Muscle of arm (tissue), 12 donors: ENCODE measurements around the gene MLLT6. TPM values are rescaled to one million over a fixed set of nuclear protein-coding genes. Genes with fewer than 3 reads are reported as not detected.

Source experiments
- DNase-seq: peaks from one replicate; pipeline ENCODE4 v3.0.0-alpha.2; 2013
- polyA plus RNA-seq, 12 donors: library from polyadenylated mRNA; unstranded; fragments of 120-200 nt; gene quantifications; one replicate each; pipeline ENCODE4 v1.2.1, GENCODE V29; 2013; ENCODE audit not compliant: insufficient read length in 12 of 12

Gene MLLT6
- polyA plus RNA-seq, 12 donors = 47.8 to 277 (median 74.5) TPM

GRCh38 chr17:38753071-38753506 lies 48.0 kb downstream of the MLLT6 start:
- no peak for DNase-seq

GRCh38 chr17:38761612-38762011 lies 56.5 kb downstream of the MLLT6 start:
- no peak for DNase-seq

- no peak for DNase-seq
Observed at GRCh38 chr17:38762231-38762630, 57.2 kb downstream of the MLLT6 start.

DNA sequence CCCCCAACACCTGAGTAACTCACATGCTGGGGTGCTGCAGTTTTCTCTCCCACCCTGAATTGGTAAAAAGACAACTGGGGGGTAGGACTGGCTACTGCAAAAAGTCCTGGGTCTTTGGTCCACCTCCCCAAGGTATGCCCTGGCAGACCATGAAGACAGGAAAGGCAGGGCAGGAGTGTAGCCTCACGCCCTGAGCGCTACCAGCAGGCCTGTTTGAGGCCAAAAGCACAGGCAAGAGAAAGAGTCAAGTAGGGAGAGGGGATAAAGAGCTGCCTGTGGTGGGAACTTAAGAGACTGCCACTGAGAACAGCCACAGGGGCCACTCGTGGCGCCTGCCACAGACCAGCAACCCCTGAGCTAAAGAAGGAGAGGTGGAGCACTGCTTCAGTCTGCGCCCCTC lies 61.3 kb downstream of the MLLT6 start:
- no peak for DNase-seq

DNA sequence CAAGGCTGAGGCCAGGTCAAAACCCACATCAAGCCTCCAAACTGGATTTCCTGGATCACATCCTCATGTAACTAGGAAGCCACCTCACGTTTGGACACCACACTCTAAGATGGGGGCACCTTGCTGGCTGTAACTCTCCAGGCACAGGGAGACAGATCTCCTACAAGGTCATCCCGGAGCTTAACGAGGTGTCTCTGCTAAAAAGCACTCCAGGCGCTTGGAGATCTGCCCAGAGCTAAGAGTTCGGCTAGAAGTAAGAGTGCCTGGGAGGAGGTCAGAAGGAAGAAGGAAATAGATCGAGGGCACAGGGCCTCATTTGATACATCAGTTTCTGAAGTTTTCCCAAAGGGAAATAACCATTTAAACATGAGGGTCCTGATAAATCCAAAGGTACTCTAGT lies 63.3 kb downstream of the MLLT6 start:
- no peak for DNase-seq

GRCh38 chr17:38773258-38773657 lies 68.2 kb downstream of the MLLT6 start:
- no peak for DNase-seq

GRCh38 chr17:38777641-38778250 lies 72.7 kb downstream of the MLLT6 start:
- DNase-seq = no peak

Other genes with a start within 250 kb of the MLLT6 start
- gene SRCIN1, start 99.3 kb upstream of the MLLT6 start, polyA plus RNA-seq = 10 to 100 TPM in 1 of 12 donors, 1 to 10 TPM in 3, under 1 TPM in 7, not detected in 1; 0.69 to 18.7 (median 0.90) TPM
- under 1 TPM in 10 of 12 donors, not detected in 2; 0.28 to 0.77 (median 0.44) TPM for gene EPOP, start 30.3 kb upstream of the MLLT6 start, polyA plus RNA-seq
- 10 to 100 TPM in 11 of 12 donors, not detected in 1; 10.7 to 17.4 (median 13.3) TPM for gene CISD3, start 25.1 kb downstream of the MLLT6 start, polyA plus RNA-seq
- gene PCGF2, start 43.1 kb downstream of the MLLT6 start, polyA plus RNA-seq = 10 to 100 TPM in 11 of 12 donors, not detected in 1; 23.9 to 65.8 (median 30.2) TPM
- 100 to 1,000 TPM in 1 of 12 donors, 10 to 100 TPM in 10, not detected in 1; 63.9 to 133 (median 74.8) TPM for gene PSMB3, start 47.5 kb downstream of the MLLT6 start, polyA plus RNA-seq
- gene PIP4K2B, start 94.3 kb downstream of the MLLT6 start, polyA plus RNA-seq = 10 to 100 TPM; 56.2 to 96.9 (median 72.1) TPM
- 10 to 100 TPM in 11 of 12 donors, not detected in 1; 10.3 to 22.0 (median 14.0) TPM for gene CWC25, start 120.0 kb downstream of the MLLT6 start, polyA plus RNA-seq
- gene RPL23, start 148.4 kb downstream of the MLLT6 start, polyA plus RNA-seq = 1,000 to 10,000 TPM; 1,619 to 4,143 (median 2,948) TPM
- 100 to 1,000 TPM in 3 of 12 donors, 10 to 100 TPM in 8, not detected in 1; 67.3 to 159 (median 80.6) TPM for gene LASP1, start 164.8 kb downstream of the MLLT6 start, polyA plus RNA-seq